MM.1S (cell line): Measurements from ENCODE around the gene LRRC63.
"Not testable (repeated sequence)": the region's sequence is repeated elsewhere in the genome, so short reads cannot be mapped to it uniquely, and the experiment has no call there.

ENCODE experiments used
- EZH2 ChIP-seq: fragments of 300-600 bp; sonication (generic); optimal IDR thresholded peaks from 2 replicates; pipeline ENCODE3; 2017; ENCODE audit warnings: low read depth, mild to moderate bottlenecking, antibody characterized with exemption, low read length, mixed read lengths
- EZH2phosphoT487 ChIP-seq: fragments of 300-600 bp; sonication (generic); IDR thresholded peaks from 2 replicates; pipeline ENCODE4 v1.6.1; 2018; ENCODE audit warnings: antibody characterized with exemption, low read length
- TF ChIP-seq, protein P1 (sequence below): fragments of 300-600 bp; sonication (generic); IDR thresholded peaks from 2 replicates; pipeline ENCODE4 v1.5.1; 2016; ENCODE audit warnings: antibody characterized with exemption, low read length, mixed read lengths

DNA sequence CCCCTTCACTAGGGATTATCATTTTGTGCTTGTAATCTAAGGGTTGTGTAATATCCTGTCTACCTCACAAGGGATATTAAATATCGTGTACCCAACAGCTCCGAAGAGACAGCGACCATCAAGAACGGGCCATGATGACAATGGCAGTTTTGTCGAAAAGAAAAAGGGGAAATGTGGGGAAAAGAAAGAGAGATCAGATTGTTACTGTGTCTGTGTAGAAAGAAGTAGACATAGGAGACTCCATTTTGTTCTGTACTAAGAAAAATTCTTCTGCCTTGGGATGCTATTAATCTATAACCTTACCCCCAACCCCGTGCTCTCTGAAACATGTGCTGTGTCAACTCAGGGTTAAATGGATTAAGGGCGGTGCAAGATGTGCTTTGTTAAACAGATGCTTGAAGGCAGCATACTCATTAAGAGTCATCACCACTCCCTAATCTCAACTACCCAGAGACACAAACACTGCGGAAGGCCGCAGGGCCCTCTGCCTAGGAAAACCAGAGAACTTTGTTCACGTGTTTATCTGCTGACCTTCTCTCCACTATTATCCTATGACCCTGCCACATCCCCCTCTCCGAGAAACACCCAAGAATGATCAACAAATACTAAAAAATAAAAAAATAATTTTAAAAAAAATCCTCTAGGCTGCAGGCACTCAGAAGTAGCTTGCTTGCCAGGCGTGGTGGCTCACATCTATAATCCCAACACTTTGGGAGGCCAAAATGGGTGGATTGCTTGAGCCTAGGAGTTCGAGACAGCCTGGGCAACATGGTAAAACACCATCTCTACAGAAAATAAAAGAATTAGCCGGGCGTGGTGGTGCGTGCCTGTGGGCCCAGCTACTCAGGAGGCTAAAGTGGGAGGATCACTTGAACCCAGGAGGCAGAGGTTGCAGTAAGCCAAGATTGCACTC is 72.4 kb downstream of the LRRC63 start:
- TF ChIP-seq, protein P1, sequence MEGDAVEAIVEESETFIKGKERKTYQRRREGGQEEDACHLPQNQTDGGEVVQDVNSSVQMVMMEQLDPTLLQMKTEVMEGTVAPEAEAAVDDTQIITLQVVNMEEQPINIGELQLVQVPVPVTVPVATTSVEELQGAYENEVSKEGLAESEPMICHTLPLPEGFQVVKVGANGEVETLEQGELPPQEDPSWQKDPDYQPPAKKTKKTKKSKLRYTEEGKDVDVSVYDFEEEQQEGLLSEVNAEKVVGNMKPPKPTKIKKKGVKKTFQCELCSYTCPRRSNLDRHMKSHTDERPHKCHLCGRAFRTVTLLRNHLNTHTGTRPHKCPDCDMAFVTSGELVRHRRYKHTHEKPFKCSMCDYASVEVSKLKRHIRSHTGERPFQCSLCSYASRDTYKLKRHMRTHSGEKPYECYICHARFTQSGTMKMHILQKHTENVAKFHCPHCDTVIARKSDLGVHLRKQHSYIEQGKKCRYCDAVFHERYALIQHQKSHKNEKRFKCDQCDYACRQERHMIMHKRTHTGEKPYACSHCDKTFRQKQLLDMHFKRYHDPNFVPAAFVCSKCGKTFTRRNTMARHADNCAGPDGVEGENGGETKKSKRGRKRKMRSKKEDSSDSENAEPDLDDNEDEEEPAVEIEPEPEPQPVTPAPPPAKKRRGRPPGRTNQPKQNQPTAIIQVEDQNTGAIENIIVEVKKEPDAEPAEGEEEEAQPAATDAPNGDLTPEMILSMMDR: not testable (repeated sequence)
- not testable (repeated sequence) for TF ChIP-seq EZH2phosphoT487, EZH2
